HTR-8/SVneo (cell line): ENCODE measurements around the gene LRP1B.

Source experiments
- DNase-seq: peaks from one replicate; pipeline ENCODE4 v3.0.0; 2011; ENCODE audit warnings: low spot score, mixed read lengths; ENCODE audit not compliant: insufficient read length
- FAIRE-seq: peaks from 2 replicates; lab custom pipeline; 2011; peaks lifted over from hg19 to GRCh38; lab: Jason Lieb, UNC

Gene LRP1B

DNA sequence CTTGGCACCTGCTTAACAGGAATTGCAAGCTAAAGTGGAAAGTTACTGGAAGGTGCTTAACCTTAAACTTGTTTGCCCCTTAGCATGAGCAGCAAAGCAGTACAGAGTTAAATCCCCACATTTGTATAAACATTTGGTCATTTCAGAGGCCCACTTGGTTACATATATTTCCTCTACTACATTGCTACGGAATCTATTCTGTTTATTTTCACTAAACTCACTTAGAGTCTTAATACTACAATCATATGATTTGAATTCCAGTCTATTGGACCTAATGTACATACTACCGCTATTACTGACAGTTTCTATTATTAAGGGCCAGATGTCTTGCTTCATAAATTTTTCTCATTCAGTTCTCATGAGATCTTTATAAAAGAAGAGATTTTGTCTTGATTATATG lies 1294.0 kb downstream of the LRP1B start:
- DNase-seq (no peak), FAIRE-seq (no peak)

DNA sequence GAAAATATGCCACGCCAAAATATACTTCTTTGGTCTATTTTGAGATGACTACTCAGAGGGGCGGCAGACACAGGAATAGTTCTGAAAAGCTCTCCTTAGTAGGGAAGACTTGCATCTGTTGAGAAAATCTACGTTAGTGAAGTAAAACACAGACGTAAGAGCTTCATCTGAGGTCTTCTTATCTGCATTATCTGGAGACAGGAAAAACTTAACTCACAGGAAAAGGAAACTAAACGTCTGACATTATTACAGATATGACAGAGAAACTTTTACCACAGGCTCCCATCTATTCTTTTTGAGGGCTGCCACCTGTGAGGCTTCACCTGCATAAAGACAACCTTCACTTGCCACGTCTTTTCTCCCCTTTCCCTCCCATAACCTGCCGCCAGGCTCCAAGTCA lies 1295.7 kb downstream of the LRP1B start:
- FAIRE-seq (no peak), DNase-seq (no peak)

- DNase-seq (no peak), FAIRE-seq (no peak)
Observed at GRCh38 chr2:140814141-140814540, 1316.7 kb downstream of the LRP1B start.

- FAIRE-seq: no peak
Observed at GRCh38 chr2:140808820-140809219, 1322.0 kb downstream of the LRP1B start.

DNA sequence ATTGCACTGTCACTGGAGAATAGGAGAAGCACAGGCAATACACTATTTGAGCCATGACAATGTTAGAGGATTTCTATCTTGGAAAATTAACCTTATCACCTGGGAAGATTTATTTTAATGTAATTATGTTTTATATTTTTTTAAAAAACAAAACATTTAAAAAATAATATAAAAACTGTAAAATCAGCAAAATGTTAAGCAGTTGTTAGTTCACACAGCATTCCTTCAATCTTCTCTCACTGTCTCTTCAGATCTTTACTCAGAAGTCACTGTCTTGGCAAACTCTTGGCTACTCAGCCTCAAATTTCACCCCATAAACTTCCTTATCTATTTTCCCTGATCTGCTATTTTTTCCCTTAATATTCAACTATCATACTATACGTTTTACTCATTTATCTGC lies 1322.6 kb downstream of the LRP1B start:
- FAIRE-seq: no peak
- DNase-seq: no peak

More at GRCh38 chr2:140808820-140809219, 1322.0 kb downstream of the LRP1B start:
- DNase-seq: no peak

DNA sequence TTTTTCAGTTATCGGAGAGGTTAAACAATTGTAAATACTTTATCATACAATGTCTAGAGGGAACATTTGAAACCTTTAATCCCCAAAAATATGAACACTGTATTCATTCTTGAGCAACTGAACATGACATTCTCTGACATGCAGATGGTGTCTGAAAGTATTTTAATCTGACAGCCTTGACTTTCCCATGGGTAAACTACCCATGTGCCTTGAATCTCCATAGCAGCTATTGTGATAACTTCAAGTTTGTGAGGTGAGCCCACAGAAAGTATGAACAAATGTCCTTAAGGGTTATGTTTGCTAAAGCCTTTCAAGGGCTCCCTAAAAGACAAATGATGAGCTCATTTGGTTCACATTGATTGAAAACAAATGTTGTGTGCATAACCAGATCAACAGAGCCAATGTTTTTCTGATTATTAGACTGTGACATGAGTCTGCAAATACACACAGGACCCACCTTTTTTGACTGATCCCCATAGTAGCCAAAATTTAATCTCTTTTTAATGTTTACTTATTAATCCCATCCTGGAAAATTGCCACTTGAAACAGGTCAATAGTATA lies 1326.0 kb downstream of the LRP1B start:
- DNase-seq (no peak), FAIRE-seq (no peak)

DNA sequence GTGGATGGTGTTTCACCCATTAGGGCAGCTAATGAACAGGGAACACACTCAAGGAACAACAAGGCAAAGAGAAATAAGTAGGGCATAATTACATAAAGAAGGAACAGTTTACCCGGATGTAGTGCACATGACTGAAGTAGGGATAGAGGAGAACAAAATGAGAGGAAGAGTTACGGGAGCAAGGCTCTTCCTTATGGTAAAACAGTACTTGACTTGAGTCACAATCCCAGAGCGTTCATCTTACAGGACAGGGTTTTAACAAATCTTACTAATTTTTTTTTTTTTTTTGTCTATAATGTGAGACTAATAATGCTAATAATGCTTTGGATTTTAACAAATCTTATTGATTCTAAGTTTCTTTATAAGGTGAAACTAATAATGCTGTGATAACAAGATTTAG lies 1329.5 kb downstream of the LRP1B start:
- FAIRE-seq (no peak), DNase-seq (no peak)

DNA sequence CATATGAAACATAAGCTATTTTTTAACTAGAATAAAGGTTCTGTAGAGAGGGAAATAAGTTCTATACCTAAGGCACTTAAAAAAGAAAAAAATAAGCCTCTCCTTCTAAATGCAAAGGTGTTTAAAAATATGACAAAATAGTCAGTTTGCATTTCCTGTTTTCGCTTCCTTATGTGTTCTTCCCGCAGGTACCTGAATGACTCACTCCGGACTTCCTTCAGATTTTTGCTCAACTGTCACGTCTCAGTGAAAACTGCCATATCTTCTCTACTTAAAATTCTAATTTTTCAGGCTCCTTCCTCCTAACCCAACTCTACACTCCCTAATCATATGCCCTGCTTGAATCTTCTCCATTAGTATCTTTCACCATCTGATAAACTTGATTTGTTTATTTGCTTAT lies 1333.1 kb downstream of the LRP1B start:
- FAIRE-seq: no peak

DNA sequence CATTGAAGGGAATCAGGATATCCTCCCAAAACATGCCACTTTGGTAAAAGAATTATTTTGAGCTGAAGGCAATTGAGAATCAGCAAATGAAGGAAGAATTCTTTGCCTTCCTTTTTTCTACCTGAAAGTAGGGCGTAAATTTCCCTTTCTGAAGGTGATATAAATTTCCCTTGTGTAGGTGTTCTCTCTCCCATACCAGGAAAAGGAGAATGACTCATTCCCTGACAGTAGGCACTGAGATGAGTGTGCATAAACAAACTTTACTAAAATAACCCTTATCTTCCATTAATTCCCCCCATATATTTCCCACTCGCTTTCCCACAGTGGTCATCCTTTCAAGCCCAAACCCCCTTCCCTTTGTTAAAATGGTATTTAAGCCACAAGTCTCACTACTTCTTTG lies 1339.0 kb downstream of the LRP1B start:
- DNase-seq: no peak
- no peak for FAIRE-seq

More for the DNA sequence above, 1333.1 kb downstream of the LRP1B start:
- no peak for DNase-seq

- no peak for FAIRE-seq
- no peak for DNase-seq
Observed at GRCh38 chr2:140786585-140786984, 1344.2 kb downstream of the LRP1B start.

GRCh38 chr2:140775411-140775810 lies 1355.4 kb downstream of the LRP1B start:
- DNase-seq (no peak), FAIRE-seq (no peak)

DNA sequence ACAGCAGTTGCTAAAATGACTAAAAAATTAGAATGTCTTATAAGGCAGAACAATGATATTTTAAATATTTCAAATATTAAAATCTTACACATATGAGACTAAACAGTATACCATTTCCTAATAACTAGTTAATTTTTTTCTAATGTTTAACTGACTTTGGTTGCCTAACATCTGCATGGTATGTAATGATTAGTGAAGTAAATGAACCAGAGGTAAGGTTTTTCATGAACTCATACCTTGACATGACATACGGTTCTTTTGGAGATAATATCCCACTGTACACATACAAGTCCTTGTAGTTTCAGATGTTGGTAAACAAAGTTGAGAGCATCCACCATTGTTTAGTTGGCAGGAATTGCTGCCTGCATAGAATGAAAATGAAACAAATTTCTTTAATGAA lies 1360.2 kb downstream of the LRP1B start:
- FAIRE-seq (no peak), DNase-seq (no peak)

DNA sequence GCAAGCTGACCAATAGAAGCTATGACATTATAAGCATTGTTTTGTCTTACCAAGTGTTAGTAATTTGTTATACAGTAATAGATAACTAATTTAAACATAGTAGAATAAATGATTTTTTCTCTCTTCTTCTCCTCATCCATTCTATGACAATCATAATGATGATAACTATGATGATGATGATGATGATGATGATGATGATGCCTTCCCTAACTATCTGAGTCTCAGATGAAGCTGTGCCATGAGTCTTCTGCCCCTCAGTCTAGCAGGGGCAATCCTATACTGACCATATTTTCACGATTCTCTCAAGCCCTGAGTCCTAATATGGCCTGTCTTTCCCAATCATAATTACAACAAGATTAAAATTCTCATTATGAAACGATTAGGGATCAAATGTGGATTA lies 1369.0 kb downstream of the LRP1B start:
- FAIRE-seq: no peak

DNA sequence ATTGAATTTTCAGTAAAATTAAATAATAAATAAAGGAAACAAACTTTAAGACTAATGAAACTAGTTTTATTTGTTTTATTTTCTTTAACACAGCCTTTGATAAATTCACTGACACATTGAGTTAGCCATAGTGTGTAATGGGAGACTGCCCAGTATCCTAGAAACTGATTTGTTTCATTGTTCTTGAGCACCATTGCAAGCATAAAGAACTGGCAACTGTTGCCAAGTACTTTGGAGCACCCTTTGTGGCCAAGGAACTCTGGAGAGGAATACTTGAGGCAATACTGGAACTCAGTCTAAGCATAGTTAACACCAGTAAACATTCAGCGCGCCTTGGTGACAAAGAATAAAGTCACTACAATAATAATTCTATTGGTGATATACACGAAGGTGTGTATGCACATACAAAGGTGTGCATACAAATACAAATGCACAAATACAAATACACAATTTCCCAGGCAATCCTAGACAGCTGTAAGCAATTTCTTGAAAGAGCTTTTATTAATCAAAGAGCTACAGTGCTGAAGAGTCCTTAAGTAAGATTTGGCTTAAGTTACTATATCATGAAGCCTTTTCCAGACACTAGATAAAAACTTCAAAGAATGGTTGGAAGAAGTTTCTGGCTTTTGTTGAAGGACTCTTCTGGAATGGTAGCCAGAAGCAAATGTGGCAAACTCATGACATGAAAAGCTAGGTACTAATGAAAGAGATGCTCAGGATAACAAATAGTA lies 1371.2 kb downstream of the LRP1B start:
- FAIRE-seq (no peak), DNase-seq (no peak)

More for the DNA sequence above, 1369.0 kb downstream of the LRP1B start:
- DNase-seq: no peak

DNA sequence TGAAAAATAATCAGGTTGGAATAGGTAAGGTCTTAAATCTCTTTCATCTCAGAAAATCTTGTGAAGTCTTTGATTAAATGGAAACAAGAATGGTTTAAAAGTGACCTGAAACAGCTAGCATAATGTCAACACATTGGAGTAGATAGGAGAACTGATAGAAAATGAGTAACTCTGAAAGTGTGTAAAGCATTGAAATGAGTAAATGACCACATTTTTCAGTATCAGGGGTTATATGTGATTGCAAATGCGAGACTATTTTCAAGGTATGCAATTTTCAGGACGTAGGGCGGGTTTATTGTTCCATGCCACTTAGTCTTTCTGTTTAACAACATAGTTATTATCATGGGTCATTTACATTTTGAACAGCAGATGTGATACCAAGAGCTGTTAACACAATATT lies 1383.2 kb downstream of the LRP1B start:
- no peak for DNase-seq
- FAIRE-seq: no peak

GRCh38 chr2:140747090-140747489 lies 1383.7 kb downstream of the LRP1B start:
- no peak for DNase-seq
- no peak for FAIRE-seq

- DNase-seq (no peak), FAIRE-seq (no peak)
Observed at GRCh38 chr2:140744379-140744778, 1386.4 kb downstream of the LRP1B start.

- FAIRE-seq: no peak
- no peak for DNase-seq
Observed at GRCh38 chr2:140737006-140737405, 1393.8 kb downstream of the LRP1B start.

DNA sequence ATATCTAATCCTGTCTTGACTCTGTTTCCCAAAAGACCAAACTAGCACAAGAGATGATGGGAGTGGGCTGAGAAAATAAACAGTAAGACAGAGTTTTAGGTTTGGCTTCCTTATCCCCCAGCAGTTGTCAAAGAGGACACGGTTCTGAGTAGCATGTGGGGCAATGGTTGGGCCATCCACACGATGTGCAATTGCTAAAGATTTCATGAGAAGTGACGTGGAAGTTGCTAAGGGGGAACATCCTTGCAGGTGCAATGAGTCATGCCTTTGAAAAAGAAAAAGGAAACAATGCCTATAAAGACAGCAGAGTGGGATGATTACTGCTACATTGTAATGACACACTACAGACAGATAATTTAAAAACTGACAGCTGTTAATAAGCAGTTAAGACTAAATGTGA lies 1395.8 kb downstream of the LRP1B start:
- no peak for FAIRE-seq
- no peak for DNase-seq

GRCh38 chr2:140718999-140719398 lies 1411.8 kb downstream of the LRP1B start:
- DNase-seq (no peak), FAIRE-seq (no peak)

GRCh38 chr2:140717481-140717880 lies 1413.3 kb downstream of the LRP1B start:
- DNase-seq (no peak), FAIRE-seq (no peak)

DNA sequence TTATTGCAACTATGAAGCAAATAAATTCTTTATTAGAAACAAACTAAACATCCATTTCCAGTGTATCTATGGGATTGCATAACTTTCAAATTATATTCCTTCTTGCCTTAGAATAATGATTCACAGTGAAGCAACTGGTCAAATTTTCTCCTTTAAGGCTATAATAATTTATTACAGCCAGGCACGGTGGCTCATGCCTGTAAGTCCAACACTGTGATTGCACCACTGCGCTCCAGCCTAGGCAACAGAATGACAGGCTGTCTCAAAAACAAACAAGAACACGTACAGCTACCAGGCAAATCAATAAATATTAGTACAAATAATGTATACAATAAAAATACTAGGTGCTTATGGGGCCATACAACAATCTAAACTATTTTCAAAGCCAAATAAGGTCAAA lies 1416.2 kb downstream of the LRP1B start:
- FAIRE-seq (no peak), DNase-seq (no peak)
